CD4-positive, alpha-beta T cell treated with Interferon gamma for 1 hour (primary cell): ENCODE data around the gene LY6G6F.
A peak's percentile ranks its signal among the peaks of the same experiment; 100 is the strongest.
"Not testable (repeated sequence)": the region's sequence is repeated elsewhere in the genome, so short reads cannot be mapped to it uniquely, and the experiment has no call there.

Experiments used
- DNase-seq: peaks from one replicate; pipeline ENCODE4 v3.0.0-alpha.2; 2020

Gene LY6G6F

GRCh38 chr6:31705931-31706330 lies 735 bp upstream of the LY6G6F start:
- no peak for DNase-seq

- DNase-seq: no peak
These were observed 1.0 kb downstream of the LY6G6F start for GRCh38 chr6:31707701-31708100.

GRCh38 chr6:31708224-31708623 lies 1.6 kb downstream of the LY6G6F start:
- DNase-seq: no peak

GRCh38 chr6:31709157-31709556 lies 2.5 kb downstream of the LY6G6F start:
- DNase-seq: not testable (repeated sequence)

- no peak for DNase-seq
These were observed 4.0 kb downstream of the LY6G6F start for GRCh38 chr6:31710523-31711219.

GRCh38 chr6:31711233-31711632 lies 4.6 kb downstream of the LY6G6F start:
- DNase-seq: no peak

GRCh38 chr6:31712296-31712695 lies 5.6 kb downstream of the LY6G6F start:
- DNase-seq: peak; percentile 29

GRCh38 chr6:31713465-31713864 lies 6.8 kb downstream of the LY6G6F start:
- DNase-seq: no peak

GRCh38 chr6:31713991-31714684 lies 7.5 kb downstream of the LY6G6F start:
- no peak for DNase-seq

- DNase-seq: no peak
These were observed 8.6 kb downstream of the LY6G6F start, which contains the start of gene LY6G6D for GRCh38 chr6:31715022-31715958. Gene LY6G6D, plus strand, starts transcription at chr6:31715348. Its CDS starts 8 bp downstream, at chr6:31715356.

- no peak for DNase-seq
These were observed 11.0 kb downstream of the LY6G6F start for GRCh38 chr6:31717499-31718222.

GRCh38 chr6:31718265-31718664 lies 11.6 kb downstream of the LY6G6F start:
- no peak for DNase-seq

GRCh38 chr6:31719001-31719400 lies 12.3 kb downstream of the LY6G6F start:
- no peak for DNase-seq

GRCh38 chr6:31720196-31720770 lies 13.6 kb downstream of the LY6G6F start:
- DNase-seq: no peak

- no peak for DNase-seq
These were observed 14.8 kb downstream of the LY6G6F start, which contains the start of gene LY6G6C for GRCh38 chr6:31721351-31722020. Gene LY6G6C, minus strand, starts transcription at chr6:31721746. Its CDS starts 67 bp downstream, at chr6:31721679.

GRCh38 chr6:31722173-31722572 lies 15.5 kb downstream of the LY6G6F start:
- no peak for DNase-seq

GRCh38 chr6:31723245-31723979 lies 16.7 kb downstream of the LY6G6F start, which contains the start of gene MPIG6B:
Gene MPIG6B, plus strand, starts transcription at chr6:31723373. Its CDS starts 11 bp downstream, at chr6:31723384.
- DNase-seq: no peak

GRCh38 chr6:31723980-31724691 lies 17.5 kb downstream of the LY6G6F start:
- DNase-seq: no peak

- no peak for DNase-seq
These were observed 19.1 kb downstream of the LY6G6F start for GRCh38 chr6:31725502-31726350.
